SIG-M5 treated with dmso at 0.1 percent for 504 hours (cell line): ENCODE data around the gene TIGIT.

Source experiments
- DNase-seq: peaks from one replicate; lab custom pipeline; 2025; ENCODE audit not compliant: unreplicated experiment; lab: John Stamatoyannopoulos, UW

TIGIT gene

DNA sequence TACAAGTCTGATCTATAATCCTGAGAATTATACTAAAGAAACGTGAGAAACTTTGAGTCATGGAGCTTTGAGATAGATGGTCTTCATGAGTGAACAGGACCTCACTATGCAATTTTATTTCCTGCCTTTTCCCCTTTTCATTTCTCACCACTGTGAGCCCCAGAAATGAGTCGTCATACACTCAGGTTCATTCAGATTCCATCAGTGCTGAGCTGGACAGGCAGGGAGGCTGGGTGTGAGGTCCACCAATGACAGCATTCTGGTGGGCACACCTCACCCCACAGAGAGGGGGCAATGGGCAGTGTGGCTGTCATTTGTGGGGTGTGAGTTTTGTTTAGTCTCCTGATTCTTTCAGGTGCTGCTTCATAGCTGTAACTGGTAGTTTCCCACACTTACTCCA lies 16.9 kb downstream of the TIGIT start:
- DNase-seq: no peak

DNA sequence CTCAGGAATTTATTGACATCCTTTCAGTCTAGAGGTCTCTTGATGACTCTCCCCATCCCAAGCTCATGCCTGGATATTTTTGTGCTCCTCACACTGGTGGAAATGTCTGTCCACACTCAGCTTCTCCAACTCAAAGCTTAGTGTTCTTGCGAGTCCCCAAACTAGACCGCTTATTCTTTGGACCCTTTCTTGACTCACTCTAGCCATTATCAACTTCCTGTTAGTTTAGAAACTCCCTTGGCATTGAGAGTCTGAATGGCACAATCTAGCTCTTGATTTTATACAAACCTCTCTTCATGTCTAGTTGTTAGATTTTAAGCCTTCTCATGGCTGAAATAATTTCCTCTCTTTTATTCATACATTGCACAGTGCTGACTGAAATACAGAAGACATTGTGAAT lies 19.6 kb downstream of the TIGIT start:
- DNase-seq: no peak

DNA sequence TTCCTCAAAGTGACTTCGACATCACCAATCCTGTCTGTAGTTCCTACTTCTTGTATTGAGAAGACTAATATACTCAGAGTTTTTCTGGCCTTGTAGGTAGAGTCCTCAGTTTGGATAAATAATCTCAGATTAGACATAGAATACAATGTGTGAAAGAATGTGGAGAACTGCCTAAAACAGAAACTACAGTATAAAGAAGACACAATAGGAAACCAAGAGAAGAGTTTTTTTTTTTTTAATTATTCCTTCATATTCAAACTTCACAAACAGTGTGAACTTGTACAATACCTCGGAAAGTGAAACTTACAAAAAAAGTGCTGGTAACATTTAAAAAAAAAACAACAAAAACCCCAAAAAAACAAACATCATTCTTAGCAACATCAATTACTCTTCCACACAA lies 20.5 kb downstream of the TIGIT start:
- no peak for DNase-seq

DNA sequence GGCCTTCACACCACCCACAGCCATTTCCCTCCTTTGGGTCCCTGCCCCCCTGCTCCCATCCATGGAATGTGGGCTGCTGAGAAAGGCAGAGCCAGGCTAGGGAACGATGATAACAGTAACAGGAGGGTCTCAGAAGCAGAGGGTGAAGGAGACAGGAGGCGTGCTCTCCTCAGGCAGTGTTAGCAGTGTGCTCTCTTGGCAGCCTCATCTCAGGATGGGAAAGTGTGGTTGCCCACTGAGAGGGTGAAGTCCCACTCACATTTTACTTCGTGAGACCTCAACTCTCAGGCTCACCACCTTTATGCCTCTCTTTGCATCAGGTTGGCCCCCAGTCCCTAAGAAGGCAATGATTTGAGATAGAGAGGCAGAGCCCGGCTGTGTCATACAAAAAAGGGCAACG lies 24.5 kb downstream of the TIGIT start:
- DNase-seq: no peak

DNA sequence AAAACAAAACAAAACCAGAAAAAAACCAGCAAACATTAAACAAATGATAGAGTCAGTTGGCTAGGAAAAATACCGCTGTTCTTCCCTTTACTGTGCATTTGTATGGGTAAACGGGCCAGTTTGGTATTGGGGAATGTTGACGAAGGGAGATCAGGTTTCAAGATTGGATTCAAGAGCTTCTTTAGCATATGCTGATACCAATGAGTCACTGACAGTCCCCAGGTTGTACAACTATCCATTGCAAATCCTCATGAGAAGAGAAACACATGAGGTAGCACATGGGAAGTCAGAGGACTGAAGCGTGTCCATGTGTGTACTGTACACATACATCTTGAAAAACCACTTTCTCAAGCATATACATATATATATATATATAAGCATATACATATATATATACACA lies 25.6 kb downstream of the TIGIT start:
- DNase-seq: peak; percentile 1

DNA sequence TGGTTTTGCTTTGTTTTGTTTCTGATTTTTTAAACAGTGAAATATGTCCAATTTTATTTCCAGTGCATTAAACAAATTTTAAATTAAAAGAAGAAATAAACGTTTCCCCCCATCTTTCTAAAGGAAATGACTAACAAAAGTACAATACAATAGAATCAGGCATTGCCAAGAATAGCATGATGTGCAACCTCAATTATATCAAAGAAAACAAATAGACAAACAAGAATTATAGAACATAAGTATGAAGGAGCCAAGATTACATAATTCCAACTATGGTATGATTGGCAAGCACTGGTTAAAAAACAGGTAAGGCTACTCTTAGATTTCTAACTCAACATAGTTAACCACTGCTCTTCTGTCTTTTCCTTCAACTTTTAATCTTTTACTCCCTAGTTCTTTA lies 26.4 kb downstream of the TIGIT start:
- DNase-seq: no peak

DNA sequence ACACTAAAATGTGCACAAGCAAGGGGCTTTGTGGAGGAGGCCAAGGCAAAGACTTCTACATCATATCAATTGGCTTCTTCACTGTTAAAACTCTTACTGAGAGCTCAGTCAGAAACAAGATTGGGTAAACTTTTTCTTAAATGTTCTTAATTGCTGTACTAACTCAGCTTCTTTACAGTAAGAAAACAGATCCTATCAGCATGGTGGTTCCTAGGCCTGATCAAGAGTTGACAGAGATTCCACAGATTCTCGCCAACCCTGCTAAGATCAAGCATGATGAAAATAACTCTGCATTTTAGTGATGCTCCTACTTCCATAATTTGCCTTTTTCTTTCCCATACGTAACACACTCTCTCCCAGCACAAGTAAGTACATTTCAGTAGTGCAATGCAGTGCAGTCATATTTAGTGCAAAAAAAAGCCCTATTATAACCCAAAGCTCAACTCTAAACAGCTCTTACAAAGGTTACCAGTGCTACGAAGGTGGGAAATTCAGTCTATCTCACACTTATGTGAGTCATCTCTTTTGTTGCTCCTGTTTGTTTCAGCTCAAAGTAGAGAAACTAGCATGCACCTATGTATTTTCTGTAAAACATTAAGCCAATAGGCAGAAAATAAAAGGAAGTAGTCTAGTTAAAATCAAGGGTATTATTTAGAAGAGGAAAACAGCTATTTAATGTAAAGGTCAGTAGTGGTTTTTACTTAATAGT lies 29.9 kb downstream of the TIGIT start:
- DNase-seq: no peak

DNA sequence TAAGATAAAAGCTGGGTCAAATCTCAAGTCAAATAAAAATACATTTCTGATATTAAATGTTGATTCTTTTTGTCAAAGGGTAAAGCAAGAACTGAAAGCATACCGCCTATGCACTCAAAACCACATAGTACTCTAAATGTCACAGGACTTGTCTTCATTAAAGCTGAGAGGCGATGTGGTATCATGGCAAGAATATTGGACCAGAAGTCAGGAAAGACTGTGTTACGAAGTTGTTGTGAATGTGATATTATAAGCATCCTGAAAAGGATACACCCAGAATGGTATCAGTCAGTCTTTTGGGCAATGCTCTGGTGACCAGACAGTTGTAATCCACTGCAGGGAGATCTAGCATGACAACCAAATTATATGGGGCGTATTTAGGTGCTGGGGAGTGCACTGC lies 33.8 kb downstream of the TIGIT start:
- no peak for DNase-seq

DNA sequence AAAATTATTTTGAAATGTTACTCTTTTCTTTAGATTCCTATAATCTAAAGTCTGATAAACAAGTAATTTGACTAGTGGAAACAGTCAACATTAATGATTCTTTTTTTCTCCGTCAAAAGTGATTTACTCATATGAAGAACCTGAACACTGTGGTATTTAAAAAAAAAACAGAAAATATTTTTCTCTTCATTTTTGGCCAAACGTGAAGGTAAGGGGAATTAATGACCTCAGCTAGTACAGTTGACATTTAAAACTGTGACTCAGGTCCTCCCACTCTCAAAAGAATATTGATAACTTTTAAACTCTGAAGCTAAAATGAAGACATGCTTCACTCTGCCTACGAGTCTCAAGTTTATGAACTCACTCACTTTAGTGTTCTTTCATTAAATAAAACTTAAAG lies 34.5 kb downstream of the TIGIT start:
- DNase-seq: no peak

DNA sequence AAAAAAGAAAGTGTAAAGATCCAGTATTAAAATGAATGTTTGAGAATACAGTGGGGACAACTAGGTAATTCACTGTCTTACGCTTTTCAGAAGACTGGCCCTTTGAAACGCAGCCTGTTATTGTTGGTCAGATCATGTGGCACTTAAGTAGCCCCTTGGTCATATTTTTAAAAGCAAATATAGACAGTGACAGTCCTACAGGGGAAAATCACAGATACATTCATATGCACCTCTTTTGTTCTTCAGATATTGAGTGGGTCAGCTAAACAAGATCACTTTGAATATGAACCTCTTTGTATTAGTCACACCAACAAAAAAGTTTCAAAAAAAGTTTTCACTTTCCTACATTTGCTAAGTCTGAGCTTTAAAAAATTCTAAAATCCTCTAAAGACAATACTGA lies 36.0 kb downstream of the TIGIT start:
- no peak for DNase-seq

DNA sequence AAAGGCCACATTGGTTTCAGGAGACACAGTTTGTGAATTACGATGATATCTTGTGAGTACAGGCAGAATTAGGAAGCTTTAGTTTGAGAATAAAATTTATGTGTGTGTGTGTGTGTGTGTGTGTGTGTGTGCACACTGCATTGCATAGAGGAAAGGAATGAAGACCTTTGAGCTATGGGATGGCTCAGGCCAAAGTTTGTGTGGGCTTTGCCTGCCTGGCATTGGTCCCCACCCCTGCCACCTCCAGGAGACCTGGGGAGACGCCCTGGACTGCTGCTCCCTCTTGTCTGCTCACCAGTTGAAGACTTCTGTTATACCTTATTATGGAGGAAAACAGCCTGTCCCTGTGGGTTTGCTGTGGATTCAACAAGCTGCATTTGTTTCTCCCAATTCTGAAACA lies 37.2 kb downstream of the TIGIT start:
- no peak for DNase-seq

DNA sequence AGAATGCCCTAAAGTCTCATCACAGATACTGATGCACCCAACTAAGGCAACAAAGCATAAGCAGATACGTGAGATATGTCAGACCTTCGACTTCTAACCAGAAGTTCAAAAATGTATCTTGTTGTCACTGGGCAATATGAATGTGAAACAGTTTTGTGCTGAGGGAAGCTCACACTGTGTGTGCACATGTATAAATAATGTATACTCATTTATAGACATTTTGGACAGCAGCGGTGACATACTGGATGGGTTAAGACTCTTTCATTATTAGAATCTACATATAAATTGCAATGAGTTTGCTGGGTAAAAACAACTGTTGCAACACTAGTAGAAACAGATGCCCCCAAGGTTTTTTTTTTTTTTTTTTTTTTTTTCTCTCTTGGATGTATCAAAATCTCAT lies 37.9 kb downstream of the TIGIT start:
- DNase-seq: no peak

DNA sequence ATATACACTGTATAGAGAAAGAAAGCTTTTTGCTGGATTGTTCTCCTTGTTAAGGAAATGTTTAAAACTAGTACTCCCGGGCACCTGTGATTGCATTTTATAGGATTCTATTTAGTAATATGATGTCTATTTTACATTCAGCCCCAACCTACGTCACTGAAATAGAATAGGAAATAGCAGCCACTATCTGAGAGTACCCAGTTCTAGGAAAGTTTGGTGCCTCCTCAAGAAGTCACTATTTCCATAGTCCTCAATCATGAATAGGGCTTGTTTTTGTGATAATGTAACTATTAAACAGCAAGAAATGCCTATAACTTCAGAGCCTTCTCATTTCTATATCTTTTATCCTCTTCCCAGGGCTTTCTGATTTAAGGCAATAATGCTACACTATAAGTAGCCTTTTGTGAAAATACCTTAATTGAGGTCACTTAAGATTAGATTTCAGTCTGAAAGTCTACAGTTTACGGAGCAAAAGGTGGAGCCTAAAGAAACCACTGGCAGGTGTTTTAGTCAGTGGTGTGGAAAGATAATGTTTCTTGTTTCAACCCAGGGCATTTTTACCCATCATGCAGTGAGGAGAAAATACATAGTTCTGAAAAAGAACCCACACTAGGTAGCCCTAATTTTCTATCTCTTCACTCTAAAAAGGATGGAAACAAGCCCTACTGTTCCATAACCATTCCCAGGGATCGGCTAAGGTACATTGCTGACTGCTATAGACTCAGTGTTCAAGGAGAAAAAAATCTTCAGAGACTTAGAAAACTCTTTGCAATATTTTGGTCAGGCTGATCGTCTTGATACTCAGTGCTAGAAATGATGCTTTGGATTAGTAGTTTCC lies 38.7 kb downstream of the TIGIT start:
- DNase-seq: no peak

DNA sequence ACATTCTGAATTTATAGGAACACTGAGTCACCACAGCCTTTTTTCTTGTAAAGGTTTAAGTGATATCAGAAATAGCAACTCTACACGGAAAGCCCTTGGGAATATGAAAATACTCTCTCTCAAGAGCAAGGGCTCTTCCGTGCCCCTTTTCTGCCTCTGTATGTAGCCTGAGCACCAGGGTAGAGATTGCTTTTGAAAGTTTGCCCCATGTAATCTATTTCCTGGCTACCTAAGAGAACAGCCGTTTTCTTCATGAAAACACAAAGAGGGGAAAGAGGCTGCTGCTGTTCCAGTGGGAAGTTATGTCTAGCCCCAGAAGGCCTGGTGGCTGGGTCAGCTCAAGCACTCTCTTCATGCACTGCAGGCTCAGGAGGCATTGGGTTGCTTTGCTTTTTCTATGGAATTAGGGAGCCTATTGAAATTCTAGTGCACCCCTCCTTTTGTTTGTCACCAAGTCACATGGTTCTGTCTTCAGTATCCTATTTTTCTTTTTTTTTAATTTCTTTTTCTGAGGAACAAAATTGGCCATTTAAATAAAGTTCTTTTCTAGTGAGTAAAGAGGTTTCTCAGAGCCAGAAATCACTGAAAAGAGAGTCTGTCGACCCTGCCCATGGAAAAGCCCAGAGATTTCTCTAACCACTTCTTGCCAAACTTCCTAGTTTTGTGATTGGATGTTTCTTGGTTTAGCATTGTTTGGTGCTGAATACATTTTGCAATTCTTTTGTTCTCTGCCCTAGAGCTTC lies 39.5 kb downstream of the TIGIT start:
- DNase-seq: no peak

DNA sequence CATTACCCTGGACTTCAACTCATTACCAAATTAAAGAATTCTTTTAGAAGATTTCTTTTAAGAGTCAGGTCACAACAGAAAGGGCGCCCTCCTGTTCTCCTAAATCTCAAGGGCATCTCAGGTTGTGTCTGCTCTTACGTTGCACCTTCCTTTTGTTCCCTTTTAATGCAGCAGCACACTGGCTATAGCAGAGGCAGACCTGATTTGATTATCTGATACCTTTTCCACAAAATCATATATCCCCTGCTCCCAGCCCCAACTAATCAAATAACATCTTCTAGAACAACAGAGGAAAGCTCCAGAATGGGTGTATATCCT lies 40.1 kb downstream of the TIGIT start:
- DNase-seq: no peak

DNA sequence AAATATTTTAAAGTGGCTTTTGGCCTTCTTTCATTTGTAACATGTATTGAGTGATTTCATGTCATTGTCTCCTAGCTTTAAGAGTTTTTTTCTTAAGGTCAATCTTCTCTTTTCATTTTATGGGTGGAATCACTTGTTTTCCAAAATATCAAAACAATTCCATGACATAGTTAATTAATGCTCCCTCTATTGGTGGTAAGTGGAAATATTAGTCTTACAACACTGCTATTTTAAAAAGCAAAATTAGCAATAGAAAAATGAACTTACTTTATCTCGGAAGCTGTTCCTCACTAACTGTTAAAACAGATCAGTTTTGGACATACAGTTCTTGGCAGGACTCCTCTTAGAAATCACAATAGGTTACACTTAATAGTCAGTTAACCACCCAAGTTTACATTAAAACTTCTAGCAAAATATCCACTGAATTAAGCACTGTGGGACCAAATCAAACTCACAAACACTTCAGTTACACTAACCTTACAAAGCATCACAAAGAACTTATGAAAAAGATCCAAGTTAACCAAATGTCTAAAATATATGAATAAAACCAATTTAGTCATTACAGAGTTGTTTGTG lies 42.4 kb downstream of the TIGIT start:
- DNase-seq: peak; percentile 4

DNA sequence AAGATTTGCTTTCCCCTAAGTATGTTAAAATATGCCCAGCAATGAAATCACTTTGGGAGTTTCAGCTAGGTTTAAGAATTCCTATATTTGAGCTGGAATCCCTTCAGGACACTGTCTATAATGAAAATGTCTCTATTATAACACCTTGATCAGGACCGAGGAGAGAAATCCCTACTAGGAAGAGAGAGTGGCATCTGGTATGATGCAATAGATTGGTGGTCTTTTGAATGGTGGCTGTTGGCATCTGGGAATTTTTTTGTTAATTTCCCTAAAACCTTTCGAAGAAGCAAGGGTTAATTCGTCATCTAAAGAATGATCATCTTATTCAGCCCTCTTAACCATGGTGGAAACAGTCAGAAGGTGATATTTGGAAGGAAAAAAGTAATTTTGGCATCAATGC lies 43.0 kb downstream of the TIGIT start:
- DNase-seq: no peak

DNA sequence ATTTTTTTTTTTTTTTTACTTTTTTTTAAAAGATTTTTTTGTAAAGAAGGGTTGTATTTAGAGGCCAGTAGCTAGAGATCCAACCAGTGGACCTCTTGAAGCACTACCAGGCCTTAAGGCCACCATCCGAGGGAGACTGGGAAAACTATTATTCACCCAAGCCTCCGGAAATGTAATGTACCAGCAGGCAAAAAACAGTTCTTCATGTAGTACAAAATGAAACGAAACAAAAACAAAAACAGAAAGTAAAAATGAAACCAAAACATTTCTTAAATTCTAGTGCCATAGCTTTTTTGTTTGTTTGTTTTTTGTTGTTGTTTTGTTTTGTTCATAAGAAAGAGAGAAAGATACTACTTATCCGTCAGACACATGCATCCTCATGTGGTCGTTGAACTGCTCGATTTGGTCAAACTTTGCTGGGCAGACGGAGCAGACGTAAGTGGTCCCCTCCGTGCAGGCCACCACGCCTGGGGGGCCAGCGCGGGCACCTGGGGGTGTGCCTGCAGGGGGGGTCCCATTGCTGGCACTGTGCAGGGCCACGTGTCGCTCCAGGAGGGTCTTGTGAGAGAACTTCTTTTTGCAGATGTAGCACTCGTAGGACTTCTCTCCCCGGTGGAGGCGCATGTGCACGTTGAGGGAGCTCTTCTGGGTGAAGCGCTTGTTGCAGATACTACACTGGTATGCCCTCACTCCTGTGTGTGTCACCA lies 45.0 kb downstream of the TIGIT start:
- no peak for DNase-seq

DNA sequence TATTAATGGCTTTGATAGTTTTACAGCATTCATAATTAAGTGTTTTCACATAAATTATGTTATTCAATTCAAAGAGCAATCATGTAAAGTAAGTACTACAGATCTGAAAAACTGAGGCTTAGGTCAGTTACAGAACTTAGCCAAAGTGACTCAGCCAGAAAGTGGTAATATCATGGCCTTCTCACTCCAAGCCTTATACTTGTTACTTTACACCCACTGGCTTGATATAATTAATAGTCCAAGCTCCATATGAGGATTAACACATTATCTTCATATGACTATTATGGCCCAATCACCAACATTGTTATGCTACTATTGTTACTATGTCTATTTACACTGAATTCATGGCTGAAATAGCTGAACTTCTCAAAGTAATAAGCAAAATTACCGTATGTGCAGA lies 50.7 kb downstream of the TIGIT start:
- DNase-seq: no peak

DNA sequence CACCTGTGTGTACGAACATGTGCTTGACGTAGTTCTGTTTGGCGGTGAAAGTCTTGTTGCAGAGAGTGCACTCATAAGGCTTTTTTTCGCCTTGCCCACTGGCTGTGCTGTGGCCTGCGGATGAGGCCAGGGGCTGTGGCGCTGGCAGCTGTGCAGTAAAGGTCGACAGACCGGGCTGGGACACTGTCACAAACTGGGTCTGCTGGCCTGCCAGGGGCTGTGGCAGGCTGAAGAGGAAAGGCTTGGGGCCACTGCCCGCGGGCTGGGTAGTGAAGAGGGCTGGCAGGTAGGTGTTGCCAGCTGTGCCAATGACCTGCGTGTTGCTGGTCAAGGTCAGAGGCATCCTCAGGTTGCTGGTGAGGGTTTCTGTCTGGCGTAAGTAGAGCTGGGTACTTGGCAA lies 56.4 kb downstream of the TIGIT start:
- DNase-seq: no peak

DNA sequence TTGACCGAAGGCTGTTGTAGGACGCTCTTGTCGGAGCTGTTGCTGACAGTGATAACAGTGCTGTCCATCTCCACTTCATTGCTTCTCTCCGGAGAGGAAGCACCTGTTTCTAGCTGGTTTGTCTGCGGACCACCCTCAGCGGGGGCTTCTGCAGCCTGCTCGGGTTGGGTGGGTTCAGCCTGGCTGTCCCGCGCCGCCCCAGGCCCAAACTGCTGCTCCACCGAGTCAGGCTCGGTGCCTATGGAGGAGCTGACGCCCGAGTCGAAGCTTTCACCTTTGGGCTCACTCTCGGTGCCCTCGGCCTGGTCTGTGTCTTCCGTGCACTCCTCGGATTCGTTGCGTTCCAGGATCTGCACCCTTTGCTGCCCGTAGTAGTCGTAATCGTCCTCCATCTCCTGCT lies 56.9 kb downstream of the TIGIT start:
- DNase-seq: no peak
